Astrocyte of the cerebellum (primary cell): Measurements from ENCODE around the gene KLF13.

Experiments used
- DNase-seq: peaks from one replicate; pipeline ENCODE4 v3.0.0-alpha.2; 2011; ENCODE audit warnings: low read depth
- H3K4me3 ChIP-seq: 2 replicates; pipeline ENCODE4 v1.5.1; 2011; ENCODE audit warnings: mild to moderate bottlenecking, low read depth, low read length, moderate library complexity
- in situ Hi-C: cut with HindIII; loops from 2 replicates; pipeline ENCODE4 v1.10.0; 2017; ENCODE audit warnings: low sequenced_read_pairs
- TF ChIP-seq, protein P1 (sequence below): IDR thresholded peaks from 2 replicates; pipeline ENCODE4 v1.5.1; 2012; ENCODE audit warnings: low read length, low read depth, moderate library complexity, mild to moderate bottlenecking; ENCODE audit errors: missing control alignments

The KLF13 gene

GRCh38 chr15:31344266-31344665 is 17.6 kb downstream of the KLF13 start:
- DNase-seq = no peak
- in situ Hi-C loops = no loop called here
- TF ChIP-seq, protein P1, sequence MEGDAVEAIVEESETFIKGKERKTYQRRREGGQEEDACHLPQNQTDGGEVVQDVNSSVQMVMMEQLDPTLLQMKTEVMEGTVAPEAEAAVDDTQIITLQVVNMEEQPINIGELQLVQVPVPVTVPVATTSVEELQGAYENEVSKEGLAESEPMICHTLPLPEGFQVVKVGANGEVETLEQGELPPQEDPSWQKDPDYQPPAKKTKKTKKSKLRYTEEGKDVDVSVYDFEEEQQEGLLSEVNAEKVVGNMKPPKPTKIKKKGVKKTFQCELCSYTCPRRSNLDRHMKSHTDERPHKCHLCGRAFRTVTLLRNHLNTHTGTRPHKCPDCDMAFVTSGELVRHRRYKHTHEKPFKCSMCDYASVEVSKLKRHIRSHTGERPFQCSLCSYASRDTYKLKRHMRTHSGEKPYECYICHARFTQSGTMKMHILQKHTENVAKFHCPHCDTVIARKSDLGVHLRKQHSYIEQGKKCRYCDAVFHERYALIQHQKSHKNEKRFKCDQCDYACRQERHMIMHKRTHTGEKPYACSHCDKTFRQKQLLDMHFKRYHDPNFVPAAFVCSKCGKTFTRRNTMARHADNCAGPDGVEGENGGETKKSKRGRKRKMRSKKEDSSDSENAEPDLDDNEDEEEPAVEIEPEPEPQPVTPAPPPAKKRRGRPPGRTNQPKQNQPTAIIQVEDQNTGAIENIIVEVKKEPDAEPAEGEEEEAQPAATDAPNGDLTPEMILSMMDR = no peak
- no peak overlapping the region for H3K4me3 ChIP-seq

DNA sequence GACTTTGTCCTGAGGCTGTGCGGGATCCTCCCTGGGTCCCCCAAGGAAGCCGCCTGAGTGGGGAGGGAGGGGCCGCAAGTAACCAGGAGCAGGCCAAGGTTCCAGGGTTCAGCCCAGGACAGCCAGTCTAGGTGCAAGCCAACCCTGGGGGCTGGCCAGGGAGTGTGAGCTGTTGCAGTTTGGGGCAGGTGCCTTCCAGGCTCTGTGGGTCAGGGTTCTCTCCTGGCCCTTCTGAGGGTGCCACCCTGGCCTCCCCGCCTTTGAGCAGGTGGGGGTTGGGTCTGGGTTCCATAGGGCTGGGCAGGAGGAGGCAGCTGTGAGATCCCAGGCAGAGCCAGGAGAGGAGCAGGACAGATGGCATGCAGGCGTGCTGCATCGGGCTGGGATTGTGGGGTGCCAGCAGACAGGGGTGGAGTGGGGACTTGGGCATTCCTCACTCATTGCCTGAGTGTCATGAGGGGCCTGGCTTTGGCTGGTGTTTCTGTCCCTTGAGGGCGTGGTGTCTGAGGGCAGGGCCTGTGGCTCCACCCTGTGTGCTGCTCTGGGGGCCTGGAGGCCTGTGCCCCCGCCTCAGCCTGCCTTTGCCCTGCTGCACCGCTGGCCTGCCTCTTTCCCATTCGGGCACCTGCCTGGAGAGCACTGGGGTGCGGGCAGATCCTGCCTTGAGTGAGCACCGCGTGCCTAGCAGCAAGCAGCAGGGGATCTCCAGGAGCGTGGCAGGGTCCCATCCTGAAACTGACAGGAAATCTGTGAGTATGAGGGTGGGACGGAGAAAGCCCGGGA is 18.4 kb downstream of the KLF13 start:
- DNase-seq = no peak
- TF ChIP-seq, protein P1 = no peak
- H3K4me3 ChIP-seq = no peak overlapping the region
- in situ Hi-C loops = no loop called here

DNA sequence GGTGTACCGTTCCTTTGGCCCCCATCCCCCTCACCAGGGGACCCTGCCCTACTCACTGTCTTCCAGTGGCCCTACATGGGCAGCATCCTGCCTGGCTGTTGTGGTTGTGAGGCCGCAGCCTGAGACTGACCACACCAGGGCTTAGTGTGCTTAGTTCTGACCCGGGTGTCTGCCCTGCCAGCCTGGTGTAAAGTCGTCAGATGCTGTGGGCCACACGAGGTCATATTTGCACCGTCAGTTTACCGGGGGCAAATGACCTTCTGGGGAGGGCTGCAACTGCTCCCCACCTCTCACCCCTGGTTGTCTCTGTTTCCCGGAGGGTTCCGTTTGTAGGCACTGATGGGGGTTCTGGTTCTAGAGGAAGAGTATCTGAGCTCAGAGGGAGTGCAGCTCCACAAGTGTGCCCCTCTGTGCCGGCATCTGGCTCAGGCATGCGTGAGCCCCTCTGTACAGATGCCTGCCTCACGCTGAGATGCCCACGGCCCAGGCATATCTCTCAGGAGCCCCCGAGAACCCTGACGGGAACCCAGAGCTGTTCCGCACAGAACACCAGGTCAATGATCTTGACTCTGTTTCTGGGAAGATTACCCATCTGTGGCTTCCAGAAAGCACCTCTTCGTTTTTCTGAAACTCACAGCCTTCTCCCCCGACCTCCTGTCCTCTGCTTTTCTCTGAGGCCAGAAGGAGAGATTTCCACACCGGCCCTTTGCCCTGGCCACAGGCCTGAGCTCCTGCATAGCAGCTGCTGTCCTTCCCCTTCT is 19.2 kb downstream of the KLF13 start:
- H3K4me3 ChIP-seq = no peak overlapping the region
- TF ChIP-seq, protein P1 = no peak
- in situ Hi-C loops = no loop called here

GRCh38 chr15:31346367-31347066 is 19.9 kb downstream of the KLF13 start:
- TF ChIP-seq, protein P1 = no peak
- H3K4me3 ChIP-seq = no peak overlapping the region
- in situ Hi-C loops = no loop called here
- no peak for DNase-seq

More for the DNA sequence above, 19.2 kb downstream of the KLF13 start:
- no peak for DNase-seq

- no peak overlapping the region for H3K4me3 ChIP-seq
- TF ChIP-seq, protein P1 = no peak
- no peak for DNase-seq
- in situ Hi-C loops = no loop called here
Measured at GRCh38 chr15:31347067-31347975, 20.7 kb downstream of the KLF13 start.
